ENCODE data around the gene ZCCHC8.
"Not testable (repeated sequence)": the region's sequence is repeated elsewhere in the genome, so short reads cannot be mapped to it uniquely, and the experiment has no call there.

GRCh38 chr12:122513028-122513427 lies 12.3 kb upstream of the ZCCHC8 start:
- not testable (repeated sequence) for TF ChIP-seq POLR2A, POLR2AphosphoS5, CTCF (IDR thresholded peaks at IDR 0.05)
